SHP77 treated with DMSO at 0.1 percent for 48 hours (cell line): Measurements from ENCODE around the gene CNTRL.
"Not testable (repeated sequence)": the region's sequence is repeated elsewhere in the genome, so short reads cannot be mapped to it uniquely, and the experiment has no call there.

Source experiments
- DNase-seq: peaks from one replicate; lab custom pipeline; 2025; lab: John Stamatoyannopoulos, UW

Gene CNTRL

DNA sequence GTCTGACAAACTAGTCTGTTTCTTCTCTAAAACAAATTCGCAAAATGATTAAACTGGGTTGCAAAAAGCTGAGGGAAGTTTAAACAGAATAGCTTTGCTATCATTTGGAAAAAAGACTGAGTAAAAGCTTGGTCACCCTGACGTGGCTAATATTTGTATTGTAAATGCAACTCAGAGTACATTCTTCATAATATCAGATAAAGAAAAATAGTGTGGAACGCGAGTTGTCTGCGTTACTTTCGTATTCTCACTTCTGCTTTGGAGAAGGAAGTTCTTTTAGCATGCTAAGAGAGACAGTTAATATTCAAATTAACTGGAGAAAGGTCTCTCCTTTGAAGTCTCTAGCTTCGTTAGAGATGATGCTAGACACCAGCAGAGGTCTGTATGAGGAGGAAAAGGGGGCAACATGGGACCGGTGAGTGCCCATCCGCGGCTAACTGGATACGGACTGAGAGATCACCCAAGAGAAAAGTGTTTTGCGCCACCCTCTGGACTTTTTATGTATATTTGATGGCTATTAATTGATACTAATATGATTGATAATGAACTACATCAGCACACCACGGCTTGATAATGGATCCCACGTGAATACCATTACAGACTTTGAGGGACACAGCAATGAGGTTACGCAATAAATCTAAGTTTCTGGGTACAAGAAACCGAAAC lies 2.9 kb upstream of the CNTRL start:
- no peak for DNase-seq

DNA sequence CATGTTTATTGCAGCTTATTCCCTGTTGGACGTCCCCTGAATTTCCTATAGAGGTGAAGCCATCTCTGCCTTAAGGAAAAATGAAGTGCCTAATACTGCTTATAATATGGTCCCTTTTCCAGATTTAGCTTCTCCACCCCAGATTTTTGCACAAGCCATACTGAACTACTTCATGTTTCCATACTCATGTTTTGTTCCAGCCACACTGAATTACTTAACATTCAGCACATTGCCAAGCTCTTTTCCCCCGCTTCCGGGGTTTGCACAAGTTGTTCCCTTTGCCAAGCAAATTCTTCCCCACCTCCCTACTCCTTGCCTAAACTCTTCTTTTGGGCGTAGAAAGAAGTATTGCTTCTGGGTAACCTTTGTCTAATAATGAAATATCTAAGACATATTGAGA lies 1.7 kb upstream of the CNTRL start:
- no peak for DNase-seq

DNA sequence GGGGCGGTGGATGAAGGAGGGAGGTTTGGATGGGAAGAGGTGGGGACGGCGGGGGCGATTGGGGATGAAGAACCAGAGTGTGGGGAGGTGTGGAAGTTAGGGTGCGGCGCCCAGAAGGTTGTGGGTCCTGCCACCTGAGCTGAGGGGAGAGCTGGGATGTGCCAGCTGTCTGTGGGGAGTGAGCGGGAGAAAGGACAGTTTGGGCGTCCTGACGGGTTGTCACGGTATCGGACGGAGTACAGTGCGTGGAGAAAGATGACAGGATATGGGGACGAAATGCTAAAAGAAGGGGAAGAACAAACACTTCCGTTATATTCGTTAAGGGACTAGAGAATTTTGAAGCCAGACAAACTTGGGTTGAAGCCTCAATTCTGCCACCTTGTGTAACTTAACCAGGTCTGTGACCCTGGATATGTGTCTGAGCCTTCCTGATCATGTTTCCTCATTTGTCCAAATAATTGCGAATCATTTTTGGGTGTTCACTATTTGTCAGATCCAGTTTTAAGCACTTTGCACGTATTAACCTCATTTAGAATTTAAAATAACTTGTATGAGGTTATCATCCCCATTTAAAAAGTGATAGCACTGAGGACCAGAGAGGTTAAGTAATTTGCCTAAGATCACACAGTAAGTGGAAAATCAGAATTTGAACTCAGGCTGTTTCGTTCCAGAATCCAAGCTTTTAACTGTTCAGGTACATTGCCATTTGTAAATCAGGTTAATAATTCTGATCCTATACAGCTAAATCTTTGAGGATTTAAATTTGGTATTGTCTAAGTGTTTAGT lies 689 bp downstream of the CNTRL start:
- DNase-seq, result peak; percentile 37

DNA sequence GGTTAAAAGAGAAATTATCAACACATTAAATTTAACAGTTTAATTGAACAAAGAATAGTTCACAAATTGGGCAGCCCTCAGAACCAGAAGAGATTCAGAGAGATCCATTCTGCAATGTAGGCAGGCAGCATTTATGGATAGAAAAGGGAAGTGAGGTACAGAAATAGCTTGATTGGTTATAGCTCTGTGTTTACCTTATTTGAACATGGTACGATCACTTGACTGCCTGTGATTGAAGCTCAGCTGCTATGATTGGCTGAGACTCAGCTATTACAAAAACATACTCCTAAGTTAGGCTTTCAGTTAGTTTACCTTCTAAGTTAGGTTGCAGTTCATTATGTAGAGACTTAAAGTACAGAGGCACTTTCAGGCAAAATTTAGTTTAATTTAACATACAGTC lies 7.3 kb downstream of the CNTRL start:
- no peak for DNase-seq

DNA sequence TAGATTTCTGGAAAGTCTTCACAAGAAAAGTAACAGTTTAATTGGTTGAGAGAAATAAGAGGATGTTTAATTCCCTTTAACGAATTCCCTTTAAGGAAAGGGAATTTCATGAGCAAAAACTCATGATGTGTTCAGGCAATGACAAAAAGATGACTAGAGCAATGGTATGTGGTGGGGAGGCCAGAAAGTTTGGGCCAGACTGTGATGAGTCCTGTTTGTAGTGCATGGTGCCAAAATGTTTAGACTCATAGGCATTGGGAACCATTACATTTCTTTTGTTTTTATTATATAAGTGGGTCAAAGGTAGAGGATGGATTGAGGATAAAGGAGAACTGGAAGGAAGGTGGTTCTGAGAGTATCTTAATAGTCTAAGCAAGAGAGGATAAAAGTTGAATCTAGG lies 10.9 kb downstream of the CNTRL start:
- no peak for DNase-seq

DNA sequence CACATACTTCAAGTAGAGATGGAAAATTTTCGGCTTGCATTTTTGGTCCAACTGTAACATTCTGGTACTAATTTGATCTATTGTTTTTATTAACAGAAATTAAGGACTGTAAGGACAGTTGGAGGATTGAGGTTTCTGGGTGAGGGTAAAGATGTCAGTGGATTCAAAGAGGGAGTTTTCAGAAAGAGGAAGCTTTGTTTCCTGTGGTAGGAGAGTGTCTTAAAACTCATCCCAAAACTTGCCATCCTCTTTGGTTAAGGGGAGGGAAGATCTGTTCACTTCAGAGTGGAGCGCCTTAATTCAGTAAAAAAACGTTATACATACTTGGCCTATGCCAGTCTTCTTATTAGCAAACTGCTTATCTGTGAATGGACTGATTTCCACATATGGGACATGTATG lies 13.8 kb downstream of the CNTRL start:
- DNase-seq, result no peak

DNA sequence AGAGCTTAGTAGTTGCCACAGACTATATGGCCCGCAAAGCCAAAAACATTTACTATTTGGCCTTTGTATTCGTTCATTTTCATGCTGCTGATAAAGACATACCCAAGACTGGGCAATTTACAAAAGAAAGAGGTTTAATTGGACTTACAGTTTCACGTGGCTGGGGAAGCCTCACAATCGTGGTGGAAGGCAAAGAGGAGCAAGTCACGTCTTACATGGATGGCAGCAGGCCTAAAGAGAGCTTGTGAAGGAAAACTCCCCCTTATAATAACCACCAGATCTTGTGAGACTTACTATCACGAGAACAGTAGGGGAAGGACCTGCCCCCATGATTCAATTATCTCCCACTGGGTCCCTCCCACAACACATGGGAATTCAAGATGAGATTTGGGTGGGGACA lies 16.0 kb downstream of the CNTRL start:
- not testable (repeated sequence) for DNase-seq

DNA sequence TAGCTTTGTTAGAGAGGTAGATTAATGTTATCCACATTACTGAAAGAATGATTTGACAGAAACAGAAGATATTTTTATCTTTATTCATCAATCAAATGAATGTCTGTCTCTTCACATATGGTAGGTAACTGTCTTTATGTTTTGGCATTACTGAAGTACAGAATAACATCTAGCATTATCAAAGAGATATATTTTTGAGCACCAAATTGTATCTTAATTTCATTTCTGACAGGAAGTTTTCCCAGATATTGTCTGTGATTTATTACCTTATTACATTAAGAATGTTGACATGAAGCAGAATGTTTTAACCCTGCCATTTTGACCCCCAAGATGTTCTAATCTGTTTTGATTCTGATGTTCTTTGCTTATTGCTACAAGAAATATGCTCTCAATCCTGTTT lies 20.3 kb downstream of the CNTRL start:
- no peak for DNase-seq

DNA sequence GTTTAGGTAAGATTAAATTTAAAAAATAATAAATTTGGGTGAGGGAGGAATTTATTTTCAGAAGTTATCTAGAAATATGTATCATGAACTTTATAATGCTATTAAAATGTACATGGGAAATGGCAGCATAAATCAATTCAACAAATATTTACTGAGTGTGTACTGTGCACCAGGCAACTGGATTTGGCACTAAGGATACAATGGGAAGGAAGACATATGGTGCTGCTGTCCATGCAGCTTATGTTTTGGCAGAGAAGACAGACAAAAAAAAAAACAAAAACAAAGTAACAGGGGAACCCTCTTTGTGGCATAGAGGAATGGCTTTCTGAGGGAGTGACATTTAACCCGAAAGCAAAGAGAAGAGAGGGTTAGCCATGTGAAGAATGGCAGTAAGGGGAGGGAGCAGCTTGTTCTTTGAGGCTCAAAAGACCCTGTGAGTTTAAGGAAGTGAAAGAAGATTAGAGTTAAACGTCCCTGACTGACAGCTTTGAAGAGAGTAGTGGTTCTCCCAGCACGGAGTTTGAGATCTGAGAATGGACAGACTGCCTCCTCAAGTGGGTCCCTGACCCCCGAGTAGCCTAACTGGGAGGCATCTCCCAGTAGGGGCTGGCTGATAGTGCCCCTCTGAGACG lies 23.9 kb downstream of the CNTRL start:
- no peak for DNase-seq

DNA sequence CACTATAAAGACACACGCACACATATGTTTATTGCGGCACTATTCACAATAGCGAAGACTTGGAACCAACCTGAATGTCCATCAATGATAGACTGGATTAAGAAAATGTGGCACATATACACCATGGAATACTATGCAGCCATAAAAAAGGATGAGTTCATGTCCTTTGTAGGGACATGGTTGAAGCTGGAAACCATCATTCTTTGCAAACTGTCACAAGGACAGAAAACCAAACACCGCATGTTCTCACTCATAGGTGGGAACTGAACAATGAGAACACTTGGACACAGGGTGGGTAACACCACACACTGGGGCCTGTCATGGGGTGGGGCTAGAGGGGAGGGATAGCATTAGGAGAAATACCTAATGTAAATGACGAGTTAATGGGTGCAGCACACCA lies 29.3 kb downstream of the CNTRL start:
- not testable (repeated sequence) for DNase-seq

DNA sequence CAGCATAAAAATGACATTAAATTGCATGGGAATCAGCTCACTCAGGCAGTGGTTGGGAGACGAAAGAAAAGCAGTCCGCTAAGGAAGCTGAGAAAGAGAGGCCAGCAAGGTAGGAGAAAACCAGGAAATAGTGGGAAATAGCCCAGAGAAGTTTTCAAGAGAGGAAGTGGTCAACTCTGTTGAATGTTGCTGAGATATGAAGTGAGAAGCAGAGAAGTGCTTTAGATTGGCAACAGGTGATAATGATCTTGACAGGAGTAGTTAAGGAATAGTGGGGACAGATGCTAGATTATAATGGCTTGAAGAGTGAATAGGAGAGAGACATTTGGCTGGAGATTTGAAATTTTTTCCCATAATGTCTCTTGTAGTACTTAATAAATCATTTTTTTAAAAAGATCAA lies 30.8 kb downstream of the CNTRL start:
- DNase-seq, result no peak

DNA sequence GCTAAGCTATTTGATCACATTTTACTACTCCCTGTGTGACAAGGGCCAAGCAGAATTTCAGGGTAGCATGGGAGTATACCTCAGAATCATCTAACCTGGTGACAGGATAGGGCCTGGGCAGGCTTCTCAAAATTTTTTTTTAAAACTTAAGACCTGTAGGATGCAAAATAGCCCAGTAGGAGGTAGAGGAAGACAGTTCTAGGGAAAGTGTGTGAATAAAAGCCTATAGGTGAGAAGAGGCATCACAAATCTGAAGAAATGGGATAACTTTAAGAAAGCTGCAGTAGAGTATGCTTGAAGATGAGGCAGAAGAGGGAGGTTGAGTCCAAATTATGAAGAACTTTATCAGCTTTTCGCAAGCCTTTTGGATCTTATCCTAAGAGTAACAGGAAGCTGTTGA lies 32.3 kb downstream of the CNTRL start:
- no peak for DNase-seq

DNA sequence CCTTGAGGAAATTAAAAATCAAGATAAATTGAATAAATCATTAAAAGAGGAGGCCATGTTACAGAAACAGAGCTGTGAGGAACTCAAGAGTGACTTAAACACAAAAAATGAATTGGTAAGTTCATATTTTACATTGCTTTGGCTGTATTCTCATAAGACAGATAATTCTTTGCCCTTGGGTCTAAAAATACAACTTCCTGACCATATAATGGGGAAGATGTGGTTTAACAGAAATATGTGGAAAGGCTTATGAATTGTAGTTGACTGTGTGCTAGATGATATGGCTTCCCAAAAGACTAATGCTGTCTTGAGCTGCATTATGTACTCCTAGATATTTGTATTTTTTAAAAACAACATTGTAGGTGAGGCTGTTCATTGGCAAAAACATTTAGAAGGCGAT lies 33.1 kb downstream of the CNTRL start:
- no peak for DNase-seq

DNA sequence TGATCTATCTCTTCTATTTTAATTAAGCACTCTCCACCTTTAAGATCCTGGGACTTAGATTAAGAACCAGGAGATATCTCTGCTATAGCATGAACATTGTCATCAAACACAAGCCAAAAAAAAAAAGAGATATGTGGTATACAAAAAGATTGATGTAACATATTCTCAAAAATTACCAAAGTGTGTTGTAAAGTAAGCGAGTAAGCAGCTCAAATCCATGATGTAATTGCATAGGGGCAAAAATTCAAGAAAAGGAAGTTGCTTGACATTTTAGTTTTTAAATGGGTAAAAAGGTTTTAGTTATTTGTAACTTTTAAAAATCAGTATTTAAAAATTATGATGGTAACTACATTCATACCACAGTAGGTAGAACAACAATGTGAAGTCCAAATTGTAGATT lies 40.7 kb downstream of the CNTRL start:
- no peak for DNase-seq

DNA sequence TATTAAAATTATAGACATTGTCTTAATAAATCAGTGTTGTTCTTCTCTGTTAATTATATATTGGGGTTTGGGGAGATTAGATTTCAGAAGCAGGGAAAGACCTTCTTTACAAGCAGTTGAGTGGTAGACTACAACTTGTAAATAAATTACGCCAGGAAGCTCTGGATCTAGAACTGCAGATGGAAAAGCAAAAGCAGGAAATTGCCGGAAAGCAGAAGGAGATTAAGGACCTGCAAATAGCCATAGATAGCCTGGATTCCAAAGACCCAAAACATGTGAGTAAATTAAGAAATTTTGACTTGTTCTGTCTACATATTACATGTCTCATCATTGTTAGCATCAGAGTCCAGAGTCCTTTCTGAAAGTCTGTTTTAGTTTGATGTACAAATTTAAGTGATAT lies 43.5 kb downstream of the CNTRL start:
- DNase-seq, result no peak

DNA sequence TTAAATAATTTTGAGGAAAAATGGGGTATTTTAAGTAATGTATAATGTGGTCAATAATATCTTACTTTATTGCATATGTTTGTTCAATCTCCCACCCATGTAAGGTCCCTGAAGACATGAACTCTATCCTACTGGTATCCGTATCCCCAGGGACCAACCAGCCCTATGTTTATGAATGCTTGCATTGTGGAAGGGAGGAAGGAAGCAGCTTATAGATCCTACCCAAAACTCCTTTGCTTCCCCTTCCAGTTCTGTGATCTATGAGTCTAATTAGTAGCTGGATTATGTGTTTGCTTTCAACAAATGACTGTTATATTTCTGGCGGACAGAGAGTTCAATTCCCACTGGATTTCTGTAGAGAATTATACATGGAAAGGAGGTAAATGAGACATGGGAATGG lies 45.6 kb downstream of the CNTRL start:
- no peak for DNase-seq

DNA sequence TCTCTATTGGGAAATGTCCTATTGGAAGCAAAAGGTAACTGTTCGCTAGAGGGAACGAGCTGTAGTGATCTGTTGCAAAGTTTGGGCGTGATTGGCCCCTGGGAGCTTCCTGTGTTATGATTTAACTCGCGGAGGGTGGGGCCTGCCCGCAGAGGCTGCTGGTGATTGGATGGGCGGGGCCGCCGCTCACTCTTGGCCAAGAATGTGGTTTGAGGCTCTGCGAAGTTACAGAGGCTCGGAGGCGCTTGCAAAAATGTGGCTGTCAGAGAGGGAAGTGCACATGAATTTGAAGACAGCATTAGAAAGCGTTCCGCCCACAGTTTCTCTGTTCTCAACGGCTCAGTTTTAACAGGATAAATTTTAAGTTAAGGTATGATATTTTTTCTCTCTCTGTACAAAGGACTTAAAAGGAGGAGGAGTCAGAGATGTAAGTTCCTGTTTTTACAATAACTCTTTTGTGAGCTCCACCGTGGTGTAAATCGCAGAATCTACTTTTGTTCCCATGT lies 46.9 kb downstream of the CNTRL start:
- DNase-seq, result peak; percentile 94

DNA sequence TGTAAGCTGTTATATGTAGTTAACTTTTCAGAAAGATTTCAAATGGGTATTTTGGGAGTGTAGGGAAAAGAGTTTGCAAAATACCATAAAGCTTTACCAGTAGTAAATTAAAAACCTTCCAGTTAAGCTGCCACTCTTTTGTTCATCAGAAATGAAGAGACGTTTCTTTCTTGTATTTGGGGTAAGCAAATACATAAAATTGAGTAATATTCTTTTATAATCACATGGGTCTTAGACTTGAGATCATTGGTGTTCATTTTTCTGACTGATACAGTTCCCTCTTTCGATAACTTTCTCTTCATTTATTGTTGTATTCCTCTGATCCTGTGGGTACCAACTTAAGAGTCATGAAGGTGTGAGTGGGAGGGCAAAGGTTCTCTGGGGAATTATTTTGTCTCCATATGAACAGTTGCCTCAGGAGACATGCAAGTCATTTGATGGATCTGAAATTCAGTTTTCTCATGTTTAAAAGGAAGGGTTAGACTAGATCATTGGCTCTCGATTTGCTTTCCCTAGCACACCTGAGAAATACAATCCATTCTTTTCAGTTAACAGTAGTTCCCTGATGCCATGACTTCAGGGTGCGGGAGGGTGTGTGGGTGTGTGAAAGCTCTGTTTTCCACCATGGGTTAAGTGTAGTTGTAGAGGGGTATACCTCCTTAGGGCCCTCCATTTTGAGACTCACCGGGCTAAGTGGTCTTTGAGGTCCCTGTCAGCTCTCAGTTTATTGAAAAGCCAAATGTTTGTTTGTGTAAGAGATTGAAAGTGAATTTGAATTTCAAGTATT lies 47.7 kb downstream of the CNTRL start:
- DNase-seq, result no peak

DNA sequence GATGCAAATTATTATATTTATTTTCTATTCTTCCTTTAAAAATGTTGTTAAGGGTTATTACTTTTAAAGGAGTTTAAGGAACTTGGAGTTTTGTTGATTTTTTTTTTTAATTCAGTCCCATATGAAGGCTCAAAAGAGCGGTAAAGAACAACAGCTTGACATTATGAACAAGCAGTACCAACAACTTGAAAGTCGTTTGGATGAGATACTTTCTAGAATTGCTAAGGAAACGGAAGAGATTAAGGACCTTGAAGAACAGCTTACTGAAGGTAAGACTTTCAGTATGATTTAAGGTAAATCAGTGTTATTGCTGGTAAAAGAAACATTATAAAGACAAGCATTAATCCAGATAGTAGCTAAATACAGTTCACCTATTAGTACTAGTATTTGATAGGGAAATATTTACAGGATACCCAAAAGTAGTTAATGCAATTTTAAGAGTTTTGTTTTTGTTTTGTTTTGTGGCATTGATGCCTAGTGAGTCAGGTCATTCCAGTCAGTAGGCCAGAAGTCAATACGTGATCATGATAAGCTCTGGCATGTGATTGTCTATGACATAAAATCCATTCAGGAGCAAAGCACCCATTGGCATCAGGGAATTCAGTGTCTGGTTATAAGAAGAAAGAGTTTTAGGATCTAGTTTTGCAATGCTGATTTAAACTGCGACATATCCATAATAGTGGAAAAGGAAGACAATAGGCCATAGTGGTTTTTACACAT lies 49.2 kb downstream of the CNTRL start:
- DNase-seq, result no peak

DNA sequence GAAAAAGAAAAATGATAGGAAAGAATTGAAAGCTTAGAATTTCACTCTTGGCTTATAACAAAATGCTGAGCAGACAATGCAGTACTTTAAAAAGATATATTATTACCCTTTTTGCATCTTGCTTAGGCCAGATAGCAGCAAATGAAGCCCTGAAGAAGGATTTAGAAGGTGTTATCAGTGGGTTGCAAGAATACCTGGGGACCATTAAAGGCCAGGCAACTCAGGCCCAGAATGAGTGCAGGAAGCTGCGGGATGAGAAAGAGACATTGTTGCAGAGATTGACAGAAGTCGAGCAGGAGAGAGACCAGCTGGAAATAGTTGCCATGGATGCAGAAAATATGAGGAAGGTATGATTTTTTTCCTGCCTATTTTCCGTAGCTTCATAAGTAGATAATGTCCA lies 50.8 kb downstream of the CNTRL start:
- no peak for DNase-seq

DNA sequence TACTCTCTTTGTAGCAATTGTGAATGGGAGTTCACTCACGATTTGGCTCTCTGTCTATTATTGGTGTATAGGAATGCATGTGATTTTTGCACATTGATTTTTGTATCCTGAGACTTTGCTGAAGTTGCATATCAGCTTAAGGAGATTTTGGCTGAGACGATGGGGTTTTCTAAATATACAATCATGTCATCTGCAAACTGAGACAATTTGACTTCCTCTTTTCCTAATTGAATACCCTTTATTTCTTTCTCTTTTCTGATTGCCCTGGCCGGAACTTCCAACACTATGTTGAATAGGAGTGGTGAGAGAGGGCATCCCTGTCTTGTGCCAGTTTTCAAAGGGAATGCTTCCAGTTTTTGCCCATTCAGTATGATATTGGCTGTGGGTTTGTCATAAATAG lies 54.6 kb downstream of the CNTRL start:
- not testable (repeated sequence) for DNase-seq
